HUES64 (cell line): Measurements from ENCODE around the gene NT5C1B.

Experiments
- H3K27ac ChIP-seq: 2 replicates; pipeline ENCODE4 v1.7.0; 2013; ENCODE audit warnings: low read depth, low read length, inconsistent platforms
- H3K27me3 ChIP-seq: 2 replicates; pipeline ENCODE4 v1.6.1; 2013; ENCODE audit warnings: mild to moderate bottlenecking, low read length; ENCODE audit not compliant: insufficient read depth
- H3K36me3 ChIP-seq: 2 replicates; pipeline ENCODE4 v1.6.1; 2013; ENCODE audit warnings: mild to moderate bottlenecking, low read length; ENCODE audit not compliant: insufficient read depth
- H3K4me1 ChIP-seq: 2 replicates; pipeline ENCODE4 v1.6.1; 2013; ENCODE audit warnings: mild to moderate bottlenecking, low read length, moderate library complexity; ENCODE audit not compliant: insufficient read depth
- H3K4me3 ChIP-seq: 2 replicates; pipeline ENCODE4 v1.5.1; 2013; ENCODE audit warnings: mild to moderate bottlenecking, low read length, moderate library complexity
- H3K9ac ChIP-seq: 2 replicates; pipeline ENCODE4 v1.6.1; 2013; ENCODE audit warnings: mild to moderate bottlenecking, low read depth, low read length
- H3K9me3 ChIP-seq: 2 replicates; pipeline ENCODE4 v1.6.1; 2013; ENCODE audit warnings: low read depth, low read length; ENCODE audit not compliant: insufficient read depth
- WGBS: fragments of 150-250, 120-280 bp; methylation state at CpG from one replicate; pipeline ENCODE4 v1.1.7; 2013; ENCODE audit warnings: missing lambda C conversion rate; 5-methylcytosine and 5-hydroxymethylcytosine counted together

The NT5C1B gene

DNA sequence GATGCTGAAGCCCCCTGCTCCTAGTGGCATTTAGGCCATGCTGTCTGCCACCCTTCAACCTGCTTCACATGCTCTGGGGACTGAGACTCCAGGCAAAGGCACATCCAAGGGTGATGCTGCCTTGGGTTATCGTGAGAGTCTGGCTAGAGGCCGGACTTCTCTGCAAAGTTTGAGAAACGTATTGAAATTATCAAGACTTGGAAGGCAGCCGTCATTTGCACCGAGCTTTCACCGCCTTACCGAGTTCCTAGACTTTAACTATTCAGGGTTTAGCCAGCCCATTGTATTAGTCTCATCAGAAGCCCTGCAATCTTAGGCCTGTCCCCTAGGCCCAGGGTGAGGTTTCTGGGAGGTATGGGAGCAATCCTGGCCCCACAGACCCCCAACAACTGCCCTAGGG, 62.9 kb downstream of the NT5C1B start:
- H3K27ac ChIP-seq = no peak overlapping the region
- H3K9me3 ChIP-seq = no peaks in the 10 kb centered on the region
- no peaks in the 10 kb centered on the region for H3K27me3 ChIP-seq
- no peaks in the 10 kb centered on the region for H3K36me3 ChIP-seq
- no peak overlapping the region for H3K9ac ChIP-seq
- H3K4me1 ChIP-seq = no peaks in the 10 kb centered on the region
- H3K4me3 ChIP-seq = no peak overlapping the region
- WGBS = 81% methylated on average over 7 of the region's 7 CpGs

- Histone ChIP-seq H3K4me1 (no peaks in the 10 kb centered on the region), H3K27me3 (no peaks in the 10 kb centered on the region), H3K36me3 (no peaks in the 10 kb centered on the region), H3K9me3 (no peaks in the 10 kb centered on the region), H3K27ac (no peak overlapping the region), H3K9ac (no peak overlapping the region), H3K4me3 (no peak overlapping the region)
- WGBS = 92% methylated on average over 3 of the region's 3 CpGs
Measured at GRCh38 chr2:18525852-18526251, 63.5 kb downstream of the NT5C1B start.

DNA sequence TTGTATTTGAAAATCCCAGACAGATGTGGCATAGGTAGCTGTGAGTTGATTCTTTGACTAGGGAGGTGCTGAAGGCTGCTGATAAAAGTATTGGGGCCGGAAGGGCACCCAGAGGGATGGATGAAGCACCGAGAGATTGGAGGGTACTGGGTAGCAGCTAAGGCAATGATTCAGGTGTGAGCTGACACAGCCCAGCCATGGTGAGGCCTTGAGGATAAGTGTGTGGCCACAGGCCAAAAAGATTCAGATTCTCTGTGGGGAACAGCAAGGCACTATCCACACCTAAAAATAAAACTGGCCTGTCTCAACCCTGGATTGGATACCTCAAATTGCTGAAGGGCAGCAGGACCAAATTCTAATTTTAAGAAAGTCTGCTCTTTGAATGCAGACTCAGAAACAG, 64.1 kb downstream of the NT5C1B start:
- 93% methylated on average over 2 of the region's 2 CpGs for WGBS
- Histone ChIP-seq H3K4me3 (no peak overlapping the region), H3K9me3 (no peaks in the 10 kb centered on the region), H3K36me3 (no peaks in the 10 kb centered on the region), H3K4me1 (no peaks in the 10 kb centered on the region), H3K27me3 (no peaks in the 10 kb centered on the region), H3K9ac (no peak overlapping the region), H3K27ac (no peak overlapping the region)

DNA sequence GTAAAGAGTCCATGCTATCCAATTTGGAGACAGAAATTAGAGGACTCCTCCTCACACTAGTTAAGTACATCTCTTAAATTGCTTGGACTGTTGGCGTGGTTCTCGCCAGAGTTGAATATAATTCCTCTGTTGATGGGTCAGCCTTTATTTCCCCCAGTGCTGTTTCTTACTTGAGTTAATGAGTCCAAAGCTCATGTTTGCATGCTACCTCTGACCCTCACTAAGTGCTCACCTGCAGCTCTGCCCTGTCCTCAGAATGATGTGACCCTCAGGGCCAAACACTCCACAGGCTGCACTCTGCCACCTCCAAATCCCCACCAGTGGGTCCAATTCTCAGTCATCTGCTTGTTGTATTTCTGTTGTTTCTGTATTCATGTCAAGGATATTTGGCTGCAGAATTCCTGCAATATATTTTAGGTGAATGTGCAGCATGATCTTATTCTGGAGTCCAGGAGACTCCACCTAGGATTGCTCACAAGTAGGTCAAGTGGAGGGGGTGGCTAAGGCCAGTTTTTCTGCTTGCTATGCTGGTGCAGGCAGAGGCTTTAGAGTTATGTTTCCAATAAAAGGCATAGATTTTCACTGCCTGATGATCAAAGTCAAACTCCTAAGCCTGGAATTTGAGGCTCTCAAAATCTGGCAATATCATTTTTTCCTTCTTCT, 66.8 kb downstream of the NT5C1B start:
- H3K9ac ChIP-seq = no peak overlapping the region
- 98% methylated on average over 2 of the region's 2 CpGs for WGBS
- no peaks in the 10 kb centered on the region for H3K9me3 ChIP-seq
- no peaks in the 10 kb centered on the region for H3K36me3 ChIP-seq
- no peak overlapping the region for H3K27ac ChIP-seq
- no peak overlapping the region for H3K4me3 ChIP-seq
- no peaks in the 10 kb centered on the region for H3K4me1 ChIP-seq
- H3K27me3 ChIP-seq = no peaks in the 10 kb centered on the region

DNA sequence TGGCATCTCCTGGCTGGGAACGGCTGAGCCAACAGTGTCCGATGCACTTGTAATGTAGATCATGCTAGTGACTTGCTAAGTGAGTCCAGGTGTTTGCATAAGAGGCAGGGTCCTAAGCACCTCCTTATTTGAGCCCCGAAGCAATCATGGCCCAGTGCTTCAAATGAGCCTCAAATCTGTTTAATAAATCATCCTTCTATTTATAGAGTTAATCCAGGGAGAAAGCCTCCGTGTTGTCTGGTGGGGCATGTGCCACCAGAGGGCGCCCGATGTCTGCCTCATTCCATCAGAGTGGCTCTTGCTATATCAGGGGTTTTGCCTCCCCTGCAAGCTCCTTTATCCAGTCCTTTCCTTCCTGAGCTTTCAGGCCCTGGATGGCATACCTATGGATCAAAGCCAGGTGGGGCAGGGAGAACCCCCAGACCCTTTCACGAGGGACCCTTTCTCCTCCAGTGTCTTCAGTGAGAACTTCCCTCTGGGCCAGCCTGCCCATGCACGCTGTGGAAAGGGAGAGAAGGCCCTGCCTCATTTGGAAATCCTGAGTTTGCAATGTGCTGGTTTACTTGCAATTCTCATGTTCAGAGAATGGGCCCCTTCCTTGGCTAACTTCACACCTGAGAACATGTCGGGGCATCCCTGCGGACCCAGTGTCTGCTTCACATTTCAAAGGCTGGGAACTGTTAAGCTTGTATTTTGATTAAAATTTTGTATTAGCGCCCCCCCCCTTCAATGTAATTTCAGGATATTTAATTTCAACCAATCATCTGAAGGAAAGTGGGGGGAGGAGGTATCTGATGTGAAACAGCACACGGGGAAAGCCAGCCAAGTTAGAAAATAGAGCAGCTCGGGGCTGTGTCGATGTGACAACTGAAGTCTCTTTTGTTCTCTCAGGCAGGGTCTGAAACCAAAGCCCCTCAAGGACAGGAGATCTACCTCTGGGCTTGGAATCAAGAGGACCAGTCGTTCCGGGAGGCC, 68.6 kb downstream of the NT5C1B start:
- Histone ChIP-seq H3K9ac (no peak overlapping the region), H3K36me3 (no peaks in the 10 kb centered on the region), H3K9me3 (no peaks in the 10 kb centered on the region), H3K4me1 (peaks cover 3% of the 10 kb centered on the region; the same call in 1 of the 2 replicates), H3K27me3 (no peaks in the 10 kb centered on the region), H3K4me3 (no peak overlapping the region), H3K27ac (no peak overlapping the region)
- 58% methylated on average over 15 of the region's 16 CpGs for WGBS

DNA sequence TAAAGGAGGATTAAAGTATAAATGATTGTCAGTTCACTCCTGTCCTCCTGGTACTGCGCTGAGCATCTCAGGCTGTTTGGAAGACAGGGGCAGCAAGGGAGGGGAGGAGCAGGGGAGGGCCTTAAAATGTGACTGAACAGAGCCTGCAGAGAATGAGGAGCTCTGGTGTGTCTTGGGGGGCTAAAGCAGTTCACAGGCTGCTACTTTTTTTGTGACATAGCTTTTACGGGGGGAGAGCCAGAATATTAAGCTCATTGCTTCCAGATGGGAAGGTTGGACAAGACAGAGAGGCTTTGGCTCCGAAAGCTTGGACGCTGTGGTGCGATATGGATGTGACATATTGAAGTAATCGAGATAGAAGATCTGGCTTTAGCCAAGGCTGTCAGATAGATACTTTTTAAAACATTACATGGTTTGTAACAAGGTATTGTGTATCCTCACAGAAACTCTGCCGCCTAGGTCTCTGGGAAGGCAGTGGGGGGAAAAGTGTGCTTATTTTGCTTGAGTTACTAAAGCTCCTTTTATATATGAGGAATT, 69.4 kb downstream of the NT5C1B start:
- no peaks in the 10 kb centered on the region for H3K27me3 ChIP-seq
- H3K9me3 ChIP-seq = no peaks in the 10 kb centered on the region
- H3K27ac ChIP-seq = no peak overlapping the region
- H3K36me3 ChIP-seq = no peaks in the 10 kb centered on the region
- no peak overlapping the region for H3K4me3 ChIP-seq
- H3K9ac ChIP-seq = no peak overlapping the region
- 92% methylated on average over 7 of the region's 7 CpGs for WGBS
- H3K4me1 ChIP-seq = peaks cover 5% of the 10 kb centered on the region; the same call in 1 of the 2 replicates

DNA sequence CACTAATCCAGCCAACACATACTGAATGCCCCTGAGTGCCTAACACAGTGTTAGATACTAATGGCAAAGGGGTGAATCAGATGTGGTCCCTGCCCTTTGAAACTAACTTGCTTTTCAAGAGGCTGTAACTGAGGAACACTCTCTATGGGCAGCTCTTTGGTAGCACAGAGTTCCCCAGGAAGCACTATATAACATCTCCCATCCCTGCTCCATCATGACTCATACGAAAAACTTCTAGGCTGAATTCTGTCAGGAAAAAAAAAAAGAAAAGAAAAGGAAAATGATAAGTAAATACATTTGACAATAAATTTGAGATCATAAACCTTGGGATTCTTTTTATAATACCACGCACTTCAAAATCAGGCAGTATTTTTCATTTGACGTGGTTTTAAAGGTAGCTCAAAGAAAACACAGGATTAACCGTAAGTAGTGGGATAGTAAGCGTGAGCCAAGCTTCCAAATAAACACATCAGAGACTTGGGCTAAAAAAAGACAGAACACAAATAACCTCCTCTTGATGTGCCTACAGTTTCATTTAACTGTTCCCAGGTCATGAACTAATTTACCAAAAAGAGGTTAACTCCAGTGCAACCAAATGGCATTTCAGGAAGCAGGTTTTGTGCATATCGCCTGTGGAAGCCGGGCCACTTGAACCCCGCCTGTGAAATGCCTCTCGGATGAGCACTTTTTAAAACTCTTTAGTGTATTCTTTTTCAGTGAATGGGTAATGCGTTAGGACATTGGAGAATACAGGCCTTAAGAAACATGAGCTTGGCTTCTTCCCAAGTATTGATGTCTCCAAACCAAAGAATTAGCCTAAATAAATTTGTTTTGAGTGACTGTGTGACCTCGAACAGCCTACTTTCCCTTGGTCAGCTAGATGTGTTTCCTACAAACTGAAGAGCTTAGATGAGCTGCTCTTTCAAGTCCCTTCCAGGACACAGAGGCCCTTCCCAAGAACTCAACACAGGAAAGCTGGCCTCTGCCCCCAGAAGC, 71.0 kb downstream of the NT5C1B start:
- H3K27me3 ChIP-seq = no peaks in the 10 kb centered on the region
- H3K27ac ChIP-seq = no peak overlapping the region
- no peak overlapping the region for H3K9ac ChIP-seq
- no peaks in the 10 kb centered on the region for H3K9me3 ChIP-seq
- 88% methylated on average over 11 of the region's 11 CpGs for WGBS
- H3K36me3 ChIP-seq = no peaks in the 10 kb centered on the region
- H3K4me3 ChIP-seq = no peak overlapping the region
- H3K4me1 ChIP-seq = peaks cover 5% of the 10 kb centered on the region; the same call in 1 of the 2 replicates

DNA sequence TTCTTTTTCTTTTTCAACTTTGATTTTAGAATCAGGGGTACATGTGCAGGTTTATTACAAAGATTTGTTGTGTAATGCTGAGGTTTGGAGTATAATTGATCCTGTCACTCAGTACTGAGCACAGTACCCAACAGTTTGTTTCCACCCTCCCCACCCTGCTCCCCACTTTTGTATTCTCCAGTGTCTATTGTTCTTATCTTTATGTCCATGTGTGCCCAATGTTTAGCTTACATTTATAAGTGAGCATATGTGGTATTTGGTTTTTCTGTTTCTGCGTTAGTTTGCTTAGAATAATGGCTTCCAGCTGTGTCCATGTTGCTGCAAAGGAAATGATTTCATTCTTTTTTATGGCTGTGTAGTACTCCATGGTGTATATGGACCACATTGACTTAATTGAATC, 72.0 kb downstream of the NT5C1B start:
- H3K27ac ChIP-seq = no peak overlapping the region
- no peak overlapping the region for H3K4me3 ChIP-seq
- peaks cover 5% of the 10 kb centered on the region; the same call in 1 of the 2 replicates for H3K4me1 ChIP-seq

GRCh38 chr2:18516112-18516511, 73.3 kb downstream of the NT5C1B start:
- H3K4me3 ChIP-seq = no peak overlapping the region
- no peak overlapping the region for H3K9ac ChIP-seq
- no peaks in the 10 kb centered on the region for H3K27me3 ChIP-seq
- WGBS = 77% methylated on average over 11 of the region's 11 CpGs
- H3K36me3 ChIP-seq = no peaks in the 10 kb centered on the region
- H3K9me3 ChIP-seq = no peaks in the 10 kb centered on the region
- H3K27ac ChIP-seq = no peak overlapping the region
- peaks cover 5% of the 10 kb centered on the region; the same call in 1 of the 2 replicates for H3K4me1 ChIP-seq

More for the DNA sequence above, 72.0 kb downstream of the NT5C1B start:
- 93% methylated on average over 1 of the region's 1 CpG for WGBS
- no peak overlapping the region for H3K9ac ChIP-seq
- no peaks in the 10 kb centered on the region for H3K36me3 ChIP-seq
- H3K27me3 ChIP-seq = no peaks in the 10 kb centered on the region
- no peaks in the 10 kb centered on the region for H3K9me3 ChIP-seq

DNA sequence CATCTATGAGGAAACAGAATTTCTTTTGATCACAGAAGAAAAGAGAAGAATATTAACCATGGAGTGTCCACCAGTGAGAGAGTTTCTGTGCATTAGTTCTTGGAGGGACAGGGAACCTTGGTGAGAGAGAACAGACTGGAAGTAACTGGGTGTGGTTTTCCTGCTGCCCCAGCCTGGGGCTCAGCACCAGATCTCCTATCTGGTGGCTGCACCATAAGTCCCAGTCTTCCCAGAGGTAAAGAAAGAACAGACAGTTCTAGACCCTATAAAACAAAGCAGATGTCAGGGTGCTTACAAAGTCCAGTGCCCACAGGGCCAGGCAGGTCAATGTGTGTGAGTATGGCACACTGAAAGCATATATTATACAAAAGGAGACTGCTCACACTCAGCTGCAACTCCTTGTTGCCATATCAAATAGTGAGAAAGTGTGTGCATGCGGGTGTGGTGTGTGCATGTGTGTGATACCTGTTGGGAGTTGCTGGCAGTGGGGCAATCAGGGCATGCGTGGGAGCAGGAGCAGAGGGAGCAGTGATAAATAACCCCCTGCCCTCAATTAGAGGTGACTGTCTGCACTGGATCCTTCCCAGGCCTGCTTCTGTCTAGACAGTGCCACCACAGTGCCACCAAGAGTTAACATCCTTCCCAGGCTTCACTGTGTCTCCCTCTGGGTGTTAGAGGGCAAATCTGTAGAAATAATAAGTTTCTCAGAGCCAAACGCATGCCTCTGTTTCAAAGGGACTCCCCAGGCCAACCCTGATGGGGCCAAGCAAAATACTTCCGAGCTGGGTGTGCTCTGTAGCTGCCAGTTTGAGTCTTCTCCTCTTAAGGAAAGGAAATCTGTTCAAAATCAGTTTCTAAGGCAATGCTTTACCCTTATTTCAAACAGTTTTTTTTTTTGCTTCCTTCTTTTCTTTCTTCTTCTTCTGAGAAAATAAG, 74.6 kb downstream of the NT5C1B start:
- H3K4me1 ChIP-seq = peaks cover 5% of the 10 kb centered on the region; the same call in 1 of the 2 replicates
- no peaks in the 10 kb centered on the region for H3K36me3 ChIP-seq
- H3K9ac ChIP-seq = no peak overlapping the region
- no peak overlapping the region for H3K27ac ChIP-seq
- H3K27me3 ChIP-seq = no peaks in the 10 kb centered on the region
- H3K4me3 ChIP-seq = no peak overlapping the region
- WGBS = 97% methylated on average over 4 of the region's 4 CpGs
- no peaks in the 10 kb centered on the region for H3K9me3 ChIP-seq
